H7 (cell line): ENCODE measurements around the gene GOLPH3. TPM values are rescaled to one million over a fixed set of nuclear protein-coding genes. Genes with fewer than 3 reads are reported as not detected.
"Not testable (repeated sequence)": the region's sequence is repeated elsewhere in the genome, so short reads cannot be mapped to it uniquely, and the experiment has no call there.

Experiments
- DNase-seq: peaks from one replicate; pipeline ENCODE4 v3.0.0; 2012
- H3K27me3 ChIP-seq: 2 replicates; pipeline ENCODE4 v1.6.0; 2011; ENCODE audit warnings: mild to moderate bottlenecking, low read length; ENCODE audit not compliant: control insufficient read depth, insufficient read depth
- H3K36me3 ChIP-seq: replicated peaks from 2 replicates; pipeline ENCODE4 v1.5.1; 2011; ENCODE audit warnings: low read length; ENCODE audit not compliant: control insufficient read depth, insufficient read depth
- H3K4me3 ChIP-seq: 2 replicates; pipeline ENCODE4 v1.5.1; 2011; ENCODE audit warnings: low read depth, mild to moderate bottlenecking, control low read depth, low read length, moderate library complexity; ENCODE audit not compliant: insufficient read depth
- total RNA-seq: library from RNA; depleted of rRNA; stranded (reverse); fragments of >200 nt; shearing (Covaris generic); gene quantifications from 2 replicates; pipeline ENCODE4 v1.2.3, GENCODE V29; 2014

GOLPH3 gene
- total RNA-seq, 1 experiment from 2014 or later, result 72.9 TPM

DNA sequence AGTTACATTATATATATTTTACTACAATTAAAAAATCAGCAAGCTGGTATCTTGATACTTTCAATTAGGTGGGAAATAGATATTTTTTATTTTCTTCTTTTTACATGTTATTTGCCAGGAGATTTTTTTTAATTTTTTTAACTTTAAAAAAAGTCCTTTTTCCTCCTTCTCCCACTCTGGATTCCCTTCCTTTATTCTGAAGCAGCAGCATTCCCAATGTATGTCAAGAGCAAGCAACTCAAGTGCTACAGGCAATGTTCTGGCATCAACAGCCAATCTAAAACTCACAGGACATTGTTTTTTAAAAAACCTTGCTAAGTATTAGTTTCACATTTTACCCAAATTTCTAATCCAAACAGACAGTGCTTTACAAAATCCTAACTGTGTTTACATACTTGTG lies 41.4 kb downstream of the GOLPH3 start:
- no peak for DNase-seq
- H3K27me3 ChIP-seq, result no peaks in the 10 kb centered on the region
- H3K36me3 ChIP-seq, result peaks cover 5% of the 10 kb centered on the region
- H3K4me3 ChIP-seq, result no peak overlapping the region

DNA sequence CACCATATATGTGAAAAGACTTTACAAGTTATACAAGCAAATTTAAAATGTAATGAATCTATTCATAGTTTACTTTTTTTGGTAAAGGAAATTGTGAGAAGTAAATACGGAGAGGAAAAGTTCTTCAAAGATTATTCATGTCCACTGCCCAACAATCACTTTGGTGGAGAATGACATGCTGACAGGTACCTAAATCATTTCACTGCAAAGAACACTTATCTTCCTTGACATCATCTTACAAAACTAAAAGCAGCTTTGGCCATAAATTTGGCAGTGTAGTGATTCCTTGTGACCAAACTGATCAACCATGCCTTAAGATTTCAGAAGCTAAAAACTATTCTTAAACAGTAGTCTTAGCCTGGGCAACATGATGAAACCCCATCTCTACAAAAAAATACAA lies 42.5 kb downstream of the GOLPH3 start:
- peaks cover 5% of the 10 kb centered on the region for H3K36me3 ChIP-seq
- H3K27me3 ChIP-seq, result no peaks in the 10 kb centered on the region
- H3K4me3 ChIP-seq, result no peak overlapping the region
- no peak for DNase-seq

DNA sequence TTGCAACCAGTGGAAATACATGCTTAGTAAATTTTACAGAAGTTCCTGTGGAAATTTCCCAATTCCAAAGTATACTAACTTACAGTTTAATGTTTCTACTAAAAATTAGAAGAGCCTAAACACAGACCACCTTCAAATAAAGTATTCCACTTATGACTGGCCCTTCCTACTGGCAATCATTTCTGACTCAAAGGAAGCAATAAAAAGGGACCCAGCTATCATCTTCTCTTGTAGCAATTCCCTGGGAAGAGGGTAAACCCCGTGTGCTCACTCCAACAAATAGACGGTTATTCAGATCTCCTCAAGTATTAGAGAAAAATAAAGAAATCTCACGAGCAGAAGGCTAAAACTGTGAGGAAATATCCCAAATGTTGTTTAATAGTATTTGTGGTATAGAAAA lies 43.3 kb downstream of the GOLPH3 start:
- no peaks in the 10 kb centered on the region for H3K27me3 ChIP-seq
- peaks cover 10% of the 10 kb centered on the region for H3K36me3 ChIP-seq
- H3K4me3 ChIP-seq, result no peak overlapping the region
- no peak for DNase-seq

- no peaks in the 10 kb centered on the region for H3K27me3 ChIP-seq
- H3K4me3 ChIP-seq, result no peak overlapping the region
- H3K36me3 ChIP-seq, result peaks cover 7% of the 10 kb centered on the region
- DNase-seq, result no peak
Measured at GRCh38 chr5:32129074-32129598, 45.0 kb downstream of the GOLPH3 start.

- Histone ChIP-seq H3K36me3 (peaks cover 6% of the 10 kb centered on the region), H3K4me3 (no peak overlapping the region), H3K27me3 (no peaks in the 10 kb centered on the region)
- DNase-seq, result no peak
Measured at GRCh38 chr5:32127711-32128110, 46.4 kb downstream of the GOLPH3 start.

DNA sequence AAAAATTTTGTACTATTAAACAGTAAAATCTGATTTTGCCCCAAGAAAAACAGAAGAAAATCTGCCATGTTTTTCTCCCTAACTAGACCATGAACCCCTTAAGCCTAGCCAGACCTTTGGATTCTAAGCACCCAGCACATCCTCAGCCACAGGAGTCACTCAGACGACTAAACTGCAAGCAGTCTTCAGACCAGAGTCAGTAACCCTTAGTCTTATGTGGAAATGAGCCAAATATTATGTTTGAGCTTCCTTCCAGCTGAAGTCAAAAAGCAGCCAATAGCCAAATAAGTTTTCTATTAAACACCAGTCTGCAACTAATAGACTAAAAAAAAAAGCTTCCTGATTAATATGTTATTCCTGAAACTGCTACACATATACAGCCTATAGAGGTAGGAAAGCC lies 47.4 kb downstream of the GOLPH3 start:
- Histone ChIP-seq H3K4me3 (no peak overlapping the region), H3K36me3 (peaks cover 6% of the 10 kb centered on the region)
- no peak for DNase-seq

GRCh38 chr5:32123889-32124676 lies 50.0 kb downstream of the GOLPH3 start:
- no peak overlapping the region for H3K4me3 ChIP-seq
- no peak for DNase-seq
- H3K36me3 ChIP-seq, result peaks cover 7% of the 10 kb centered on the region
- no peaks in the 10 kb centered on the region for H3K27me3 ChIP-seq

More for the DNA sequence above, 47.4 kb downstream of the GOLPH3 start:
- no peaks in the 10 kb centered on the region for H3K27me3 ChIP-seq

DNA sequence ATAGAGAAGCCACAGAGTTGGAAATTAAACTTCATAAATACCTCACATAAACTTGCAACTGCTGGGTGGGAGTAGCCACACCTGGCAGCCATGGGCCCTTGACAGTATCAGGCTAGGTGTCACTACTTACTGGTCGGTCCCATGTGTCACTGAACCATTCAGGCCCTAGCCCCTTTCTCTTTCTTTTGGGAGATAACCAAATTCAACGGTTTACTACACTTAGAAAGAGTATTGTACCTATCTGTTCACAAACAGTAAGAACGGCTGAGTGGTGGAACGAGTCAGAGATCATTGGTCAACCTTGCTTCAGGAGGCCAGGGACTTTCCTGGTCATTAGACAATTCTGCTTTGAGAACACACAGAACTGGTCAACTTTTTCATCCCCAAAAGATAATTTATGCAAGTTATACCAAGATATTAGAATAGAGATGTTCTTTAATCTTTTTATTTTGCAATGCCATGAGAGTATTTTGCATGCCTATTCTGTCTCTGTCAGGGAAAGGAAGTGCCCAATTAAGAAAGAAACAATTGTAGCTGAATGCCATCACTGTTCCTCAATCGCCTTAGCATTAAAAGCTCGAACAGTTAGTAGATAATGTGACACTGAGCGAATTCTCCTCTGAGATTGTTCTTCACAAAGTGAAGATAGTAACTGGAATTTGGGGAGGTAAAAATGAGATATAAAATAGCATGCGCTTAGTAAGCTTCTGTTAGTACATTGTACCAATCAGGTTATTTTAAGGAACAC lies 50.9 kb downstream of the GOLPH3 start:
- Histone ChIP-seq H3K27me3 (no peaks in the 10 kb centered on the region), H3K4me3 (no peak overlapping the region), H3K36me3 (peaks cover 7% of the 10 kb centered on the region)
- no peak for DNase-seq

GRCh38 chr5:32118922-32119321 lies 55.2 kb downstream of the GOLPH3 start:
- H3K27me3 ChIP-seq, DNase-seq, H3K4me3 ChIP-seq, H3K36me3 ChIP-seq: not testable (repeated sequence)

DNA sequence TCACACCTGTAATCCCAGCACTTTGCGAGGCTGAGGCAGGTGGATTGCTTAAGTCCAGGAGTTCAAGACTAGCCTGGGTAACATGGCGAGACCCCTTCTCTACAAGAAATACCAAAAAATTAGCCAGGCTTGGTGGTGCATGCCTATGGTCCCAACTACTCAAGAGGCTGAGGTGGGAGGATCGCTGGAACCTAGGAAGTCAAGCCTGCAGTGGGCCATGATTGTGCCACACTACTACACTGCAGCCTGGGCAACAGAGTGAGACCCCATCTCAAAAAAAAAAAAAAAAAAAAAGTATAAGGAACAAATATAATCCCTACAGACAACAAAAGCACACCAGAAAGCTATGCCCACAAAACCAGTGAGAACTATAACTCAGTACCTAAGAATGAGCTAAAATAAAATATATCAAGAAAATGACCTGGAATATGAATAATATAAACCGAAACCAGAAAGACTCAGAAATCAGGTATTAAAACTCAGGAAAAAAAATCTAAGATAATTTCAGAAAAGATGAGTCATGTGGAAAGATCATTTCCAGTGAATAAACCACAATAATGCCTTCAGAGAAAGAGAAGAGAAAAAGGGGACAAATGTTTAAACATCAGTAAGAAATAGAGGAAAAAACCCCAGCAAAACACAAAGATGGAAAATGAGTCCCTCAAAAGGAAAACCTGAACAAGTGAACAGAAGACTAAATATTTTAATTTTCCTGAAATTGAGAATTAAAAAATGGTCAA lies 57.4 kb downstream of the GOLPH3 start:
- H3K4me3 ChIP-seq, result no peak overlapping the region
- DNase-seq, result no peak
- no peaks in the 10 kb centered on the region for H3K27me3 ChIP-seq
- peaks cover 3% of the 10 kb centered on the region for H3K36me3 ChIP-seq

GRCh38 chr5:32115985-32116384 lies 58.1 kb downstream of the GOLPH3 start:
- peaks cover 2% of the 10 kb centered on the region for H3K36me3 ChIP-seq
- no peaks in the 10 kb centered on the region for H3K27me3 ChIP-seq
- no peak overlapping the region for H3K4me3 ChIP-seq
- peak; percentile 41 for DNase-seq

DNA sequence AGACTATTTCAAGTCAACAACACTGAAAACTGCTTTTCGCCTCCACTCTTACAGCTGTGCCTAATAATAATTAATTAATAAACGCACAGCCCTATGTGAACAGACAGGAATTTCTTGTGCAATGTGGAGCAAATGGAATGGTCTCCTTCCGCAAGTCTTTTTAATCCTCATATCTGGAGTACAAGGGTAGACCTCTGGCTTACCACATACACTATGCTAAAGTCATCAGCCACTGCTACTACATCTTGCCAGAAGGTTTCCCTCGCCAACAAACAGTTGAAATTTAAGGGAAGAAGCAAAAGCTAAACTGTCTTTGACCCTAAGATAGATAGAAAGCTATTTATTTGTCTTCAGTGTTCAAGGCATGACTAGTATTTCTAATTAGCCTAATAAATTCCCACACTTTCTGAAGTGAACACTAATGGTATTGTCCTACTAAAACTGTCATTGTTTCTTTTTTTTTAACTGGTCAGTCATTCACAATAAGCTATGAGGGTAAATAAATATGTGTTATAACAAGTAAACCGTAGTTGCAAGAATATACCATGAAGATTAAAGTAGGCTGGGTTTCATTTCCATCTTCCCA lies 63.9 kb downstream of the GOLPH3 start:
- no peak for DNase-seq
- H3K27me3 ChIP-seq, result no peaks in the 10 kb centered on the region
- no peak overlapping the region for H3K4me3 ChIP-seq
- H3K36me3 ChIP-seq, result peaks cover 20% of the 10 kb centered on the region

- no peak for DNase-seq
- H3K4me3 ChIP-seq, result no peak overlapping the region
- H3K27me3 ChIP-seq, result no peaks in the 10 kb centered on the region
- H3K36me3 ChIP-seq, result peaks cover 23% of the 10 kb centered on the region
Measured at GRCh38 chr5:32109236-32109635, 64.9 kb downstream of the GOLPH3 start.

GRCh38 chr5:32108167-32108566 lies 66.0 kb downstream of the GOLPH3 start:
- DNase-seq, result no peak
- Histone ChIP-seq H3K36me3 (peaks cover 30% of the 10 kb centered on the region), H3K4me3 (no peak overlapping the region), H3K27me3 (no peaks in the 10 kb centered on the region)
